Endothelial cell of umbilical vein (primary cell): ENCODE measurements around the gene ALK. TPM values are rescaled to one million over a fixed set of nuclear protein-coding genes. Genes with fewer than 3 reads are reported as not detected.

ENCODE experiments used
- BruUV-seq: library from RNA; stranded (reverse); fragments of 400-500 nt; replicated peaks from 2 replicates; lab custom pipeline; 2021; lab: Mats Ljungman, UMichigan
- CTCF ChIA-PET: fragments of 300-600, 350-600 bp; sonication (Branson Sonifier 250); formaldehyde crosslinking; loops from one replicate; lab custom pipeline; 2021; ENCODE audit warnings: antibody characterized with exemption, inconsistent platforms; lab: Charles Lee
- POLR2A ChIA-PET: fragments of 300-600, 350-600 bp; sonication (Branson Sonifier 250); formaldehyde crosslinking; loops from one replicate; lab custom pipeline; 2021; ENCODE audit warnings: antibody characterized with exemption, inconsistent platforms; lab: Charles Lee
- DNase-seq: peaks from one replicate; pipeline ENCODE4 v3.0.0-alpha.2; 2011; ENCODE audit warnings: low read depth, low spot score
- FAIRE-seq: peaks from 2 replicates; lab custom pipeline; 2011; peaks lifted over from hg19 to GRCh38; lab: Jason Lieb, UNC
- H2AFZ ChIP-seq: 2 replicates; pipeline ENCODE4 v1.6.0; 2012; ENCODE audit warnings: low read depth, low read length, control low read depth, inconsistent platforms
- H3K27ac ChIP-seq: 2 replicates; pipeline ENCODE4 v1.5.1; 2011; ENCODE audit warnings: low read depth, mild to moderate bottlenecking, control low read depth, low read length, moderate library complexity; ENCODE audit not compliant: insufficient read depth
- H3K27me3 ChIP-seq, 2 experiments: 2 replicates each; pipeline versions ENCODE4 v1.6.0 to v1.6.1; 2011; ENCODE audit warnings: low read length in 2 of 2, mixed read lengths in 1 of 2; ENCODE audit not compliant: control insufficient read depth in 2 of 2, insufficient read depth in 2 of 2
- H3K36me3 ChIP-seq, 2 experiments: 2 replicates in 1 of 2; 3 replicates in 1 of 2; pipeline ENCODE4 v1.5.1; 2011; ENCODE audit warnings: low read length in 2 of 2, mild to moderate bottlenecking in 1 of 2, moderate library complexity in 1 of 2; ENCODE audit not compliant: control insufficient read depth in 2 of 2, insufficient read depth in 2 of 2; ENCODE audit errors: extremely low read depth in 1 of 2
- H3K4me1 ChIP-seq: 3 replicates; pipeline ENCODE4 v1.5.1; 2011; ENCODE audit warnings: mild to moderate bottlenecking, low read length; ENCODE audit not compliant: control insufficient read depth, insufficient read depth; ENCODE audit errors: extremely low read depth
- H3K4me2 ChIP-seq: 2 replicates; pipeline ENCODE4 v1.6.1; 2011; ENCODE audit warnings: low read length, control low read depth, mixed read lengths; ENCODE audit not compliant: insufficient read depth
- H3K4me3 ChIP-seq, 3 experiments: fragments of 200-600 bp in 1 of 3; sonication (generic), shearing (Covaris generic) in 1 of 3; replicated peaks in 1 of 3; 2 replicates each; pipeline ENCODE4 v1.5.1; 2011 to 2016; ENCODE audit warnings: control low read depth in 3 of 3, low read length in 3 of 3, mild to moderate bottlenecking in 2 of 3, inconsistent platforms in 1 of 3, low read depth in 1 of 3, moderate library complexity in 1 of 3; ENCODE audit not compliant: insufficient read depth in 1 of 3
- H3K79me2 ChIP-seq: 2 replicates; pipeline ENCODE4 v1.6.0; 2012; ENCODE audit warnings: low read length, inconsistent platforms; ENCODE audit not compliant: control insufficient read depth, insufficient read depth
- H3K9ac ChIP-seq: replicated peaks from 2 replicates; pipeline ENCODE3; 2011; ENCODE audit warnings: low read length, control low read depth; ENCODE audit not compliant: insufficient read depth; ENCODE audit errors: extremely low read depth
- H3K9me1 ChIP-seq: replicated peaks from 3 replicates; pipeline ENCODE4 v1.6.0; 2011; ENCODE audit warnings: mild to moderate bottlenecking, low read length; ENCODE audit not compliant: control insufficient read depth, insufficient read depth; ENCODE audit errors: extremely low read depth
- H3K9me3 ChIP-seq: replicated peaks from 2 replicates; pipeline ENCODE4 v1.5.1; 2012; ENCODE audit warnings: low read length, inconsistent platforms; ENCODE audit not compliant: control insufficient read depth, insufficient read depth
- H4K20me1 ChIP-seq: replicated peaks from 2 replicates; pipeline ENCODE3; 2011; ENCODE audit warnings: mild to moderate bottlenecking, low read length; ENCODE audit not compliant: control insufficient read depth, insufficient read depth; ENCODE audit errors: extremely low read depth
- CTCF ChIP-seq, 2 donors: IDR thresholded peaks; 1 replicate in 1 of 2; 2 replicates in 1 of 2; pipeline ENCODE4 v1.5.1; 2011; ENCODE audit warnings: low read length in 2 of 2, mild to moderate bottlenecking in 2 of 2, moderate library complexity in 2 of 2, control low read depth in 1 of 2, inconsistent platforms in 1 of 2, low read depth in 1 of 2; ENCODE audit not compliant: insufficient read depth in 1 of 2; ENCODE audit errors: extremely low read depth in 1 of 2
- EZH2 ChIP-seq: IDR thresholded peaks from 2 replicates; pipeline ENCODE4 v1.6.1; 2012; ENCODE audit warnings: borderline replicate concordance, low read depth, mild to moderate bottlenecking, moderate library complexity, low read length, inconsistent platforms; ENCODE audit not compliant: severe bottlenecking
- FOS ChIP-seq: IDR thresholded peaks from 2 replicates; pipeline ENCODE4 v1.6.1; 2011; ENCODE audit warnings: mild to moderate bottlenecking, low read length, moderate library complexity, borderline replicate concordance; ENCODE audit not compliant: insufficient read depth
- GATA2 ChIP-seq: IDR thresholded peaks from 2 replicates; pipeline ENCODE4 v1.7.0; 2011; ENCODE audit warnings: low read depth, mild to moderate bottlenecking, moderate library complexity, mixed read lengths, low read length; ENCODE audit not compliant: insufficient read length, insufficient read depth
- JUN ChIP-seq: IDR thresholded peaks from 2 replicates; pipeline ENCODE4 v1.6.1; 2011; ENCODE audit warnings: borderline replicate concordance, low read depth; ENCODE audit not compliant: insufficient read length, insufficient read depth
- MAX ChIP-seq: IDR thresholded peaks from 2 replicates; pipeline ENCODE4 v1.6.1; 2011; ENCODE audit not compliant: insufficient read depth, insufficient read length
- MYC ChIP-seq: IDR thresholded peaks from one replicate; pipeline ENCODE4 v1.6.1; 2011; ENCODE audit warnings: mild to moderate bottlenecking, low read depth, low read length
- POLR2A ChIP-seq: IDR thresholded peaks from 2 replicates; pipeline ENCODE4 v1.6.1; 2012; ENCODE audit warnings: low read depth, mild to moderate bottlenecking, control low read depth, low read length
- POLR2AphosphoS5 ChIP-seq: IDR thresholded peaks from 2 replicates; pipeline ENCODE4 v1.6.1; 2012; ENCODE audit warnings: low read depth, mild to moderate bottlenecking, control low read depth, low read length, moderate library complexity; ENCODE audit not compliant: insufficient read depth
- dilution Hi-C: fragments of 300-500 bp; cut with MboI; formaldehyde crosslinking; loops from one replicate; pipeline ENCODE4 v1.15.0; 2019; ENCODE audit warnings: low sequenced_read_pairs; ENCODE audit not compliant: extremely low pct_ligation_motif_present
- intact Hi-C: fragments of 100-400 bp; cut with micrococcal nuclease; formaldehyde crosslinking; loops from one replicate; pipeline ENCODE4 v1.10.0; 2022
- polyA plus RNA-seq, 4 experiments: library from polyadenylated mRNA; depleted of rRNA in 3 of 4; stranded (reverse) in 3 of 4; unstranded in 1 of 4; fragments of >200 nt; gene quantifications; 2 replicates each; pipeline versions ENCODE4 v1.2.1 to v1.2.3, GENCODE V29; 2011 to 2012; ENCODE audit warnings: missing spikeins in 1 of 4
- total RNA-seq: library from RNA; stranded (reverse); gene quantifications from 2 replicates; pipeline ENCODE4 v1.2.3, GENCODE V29; 2021

Gene ALK
- total and polyA plus RNA-seq, 2 donors (not counting 3 experiments of a cell fraction or from before 2014, with no cell fraction given): not detected

GRCh38 chr2:29715655-29716054, 205.7 kb downstream of the ALK start:
- Histone ChIP-seq H3K4me1 (no peaks in the 10 kb centered on the region), H3K36me3 (no peaks in the 10 kb centered on the region), H3K9me1 (no peaks in the 10 kb centered on the region), H3K4me3 (no peak overlapping the region), H3K4me2 (no peak overlapping the region), H3K27me3 (no peaks in the 10 kb centered on the region), H4K20me1 (no peaks in the 10 kb centered on the region), H3K9ac (no peak overlapping the region), H3K9me3 (peaks cover 8% of the 10 kb centered on the region), H2AFZ (no peak overlapping the region), H3K27ac (no peak overlapping the region), H3K79me2 (no peaks in the 10 kb centered on the region)
- ChIA-PET CTCF (no interaction called here), POLR2A (no interaction called here)
- no peak for FAIRE-seq
- dilution Hi-C loops: no loop called here
- intact Hi-C loops: no loop called here
- TF ChIP-seq JUN (no peak), MAX (no peak), GATA2 (no peak), POLR2AphosphoS5 (no peak), POLR2A (no peak), FOS (no peak), CTCF (IDR thresholded peaks at IDR 0.05; ENCODE audit: extremely low read depth in 1 of 2, insufficient read depth in 1 of 2, low read depth in 1 of 2, low read length in 2 of 2) (no peak), EZH2 (no peak), MYC (no peak)
- no peak for DNase-seq
- no TSS peak for BruUV-seq
